Measurements from ENCODE around the gene HMX3.
A peak's percentile ranks its signal among the peaks of the same experiment; 100 is the strongest.

HMX3 gene

DNA sequence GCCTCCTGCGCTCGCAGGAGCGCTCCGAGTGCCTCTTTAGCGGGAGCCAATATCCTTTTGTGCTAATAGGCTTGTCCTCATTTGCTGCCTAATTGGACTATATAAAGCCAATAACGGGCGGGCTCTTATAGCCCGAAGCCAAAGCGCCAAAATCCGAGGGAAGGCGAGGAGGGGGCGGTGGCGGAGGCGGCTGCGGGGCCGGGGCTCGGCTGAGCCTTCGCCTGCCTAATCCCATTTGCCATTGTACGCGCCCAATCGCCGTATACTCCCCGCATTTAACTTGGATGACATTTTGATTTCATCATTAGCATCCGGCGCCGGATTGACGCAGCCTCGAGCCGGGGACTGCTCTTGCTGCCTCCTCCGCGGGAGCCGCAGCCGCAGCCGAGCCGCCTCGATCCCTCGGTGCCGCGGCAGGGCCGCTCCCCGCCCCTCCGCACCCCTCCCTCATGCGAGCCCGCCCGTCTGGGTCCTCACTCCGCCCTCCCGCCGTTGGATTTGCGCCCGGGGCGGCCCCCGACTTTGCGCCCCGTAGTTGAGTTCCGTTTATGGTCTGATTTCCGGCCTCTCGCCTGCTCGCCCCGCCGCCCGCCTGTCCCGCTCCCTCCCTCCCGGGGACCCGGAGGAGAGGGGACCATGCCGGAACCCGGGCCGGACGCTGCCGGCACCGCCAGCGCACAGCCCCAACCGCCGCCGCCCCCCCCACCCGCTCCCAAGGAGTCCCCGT is at the start of gene HMX3:
Gene HMX3, plus strand, starts transcription at position 556 of the 727 bp plus-strand sequence. Its CDS starts 81 bp downstream, at position 637.
- DNase-seq (ENCODE audit: low spot score), result peak; percentile 38

DNA sequence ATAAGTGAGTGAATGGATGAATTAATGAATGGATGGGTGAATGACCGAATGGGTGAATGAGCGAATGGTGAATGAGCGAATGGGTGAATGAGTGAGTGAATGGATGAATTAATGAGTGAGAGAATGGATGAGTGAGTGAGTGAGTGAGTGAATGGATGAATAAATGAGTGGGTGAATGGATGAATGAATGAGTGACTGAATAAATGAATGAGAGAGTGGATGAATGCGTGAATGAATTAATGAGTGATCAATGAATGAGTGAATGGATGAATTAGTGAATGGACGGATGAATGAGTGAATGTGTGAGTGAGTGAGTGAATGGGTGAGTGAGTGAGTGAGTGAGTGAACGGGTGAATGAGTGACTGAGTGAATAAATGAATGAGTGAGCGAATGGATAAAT is 49.5 kb upstream of the HMX3 start:
- no peak for DNase-seq (ENCODE audit: low spot score)

DNA sequence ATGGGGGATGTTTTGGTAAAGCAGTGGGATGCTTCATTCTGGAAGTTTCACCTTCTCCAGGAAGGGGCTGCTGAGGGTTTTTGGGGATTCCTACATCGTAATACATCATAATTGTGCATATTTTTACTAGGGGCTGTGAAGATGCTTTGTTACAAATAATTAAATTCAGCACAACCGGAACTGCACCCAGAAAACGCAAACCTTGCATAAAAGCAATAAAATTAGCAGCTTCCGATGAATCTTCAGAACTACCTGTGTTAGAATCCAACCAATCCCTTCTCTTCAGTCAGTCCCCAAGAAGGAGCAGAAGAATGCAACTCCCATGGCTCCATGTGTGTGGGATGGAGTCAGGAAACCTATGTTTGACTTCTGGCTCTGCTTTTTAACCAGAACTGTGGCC is 48.4 kb upstream of the HMX3 start:
- no peak for DNase-seq (ENCODE audit: low spot score)

DNA sequence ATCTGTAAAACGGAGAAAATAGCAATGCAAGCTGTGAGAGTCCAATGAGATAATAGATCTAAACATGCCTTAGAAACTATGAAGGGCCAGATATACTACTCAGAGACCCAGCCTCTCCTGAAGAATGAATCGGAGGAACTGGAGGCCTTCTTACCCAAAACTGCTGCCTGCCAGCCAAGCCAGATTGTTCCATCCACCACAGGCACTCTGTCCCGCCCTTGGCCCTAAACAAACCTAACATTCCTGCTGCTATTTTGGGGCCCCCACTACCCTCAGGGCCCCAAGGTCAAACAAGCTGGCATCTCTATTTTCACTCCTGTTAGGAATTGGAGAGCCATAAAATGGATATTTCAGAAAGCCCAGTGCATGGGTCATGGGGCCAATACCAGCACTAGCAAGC is 48.0 kb upstream of the HMX3 start:
- DNase-seq (ENCODE audit: low spot score), result no peak

DNA sequence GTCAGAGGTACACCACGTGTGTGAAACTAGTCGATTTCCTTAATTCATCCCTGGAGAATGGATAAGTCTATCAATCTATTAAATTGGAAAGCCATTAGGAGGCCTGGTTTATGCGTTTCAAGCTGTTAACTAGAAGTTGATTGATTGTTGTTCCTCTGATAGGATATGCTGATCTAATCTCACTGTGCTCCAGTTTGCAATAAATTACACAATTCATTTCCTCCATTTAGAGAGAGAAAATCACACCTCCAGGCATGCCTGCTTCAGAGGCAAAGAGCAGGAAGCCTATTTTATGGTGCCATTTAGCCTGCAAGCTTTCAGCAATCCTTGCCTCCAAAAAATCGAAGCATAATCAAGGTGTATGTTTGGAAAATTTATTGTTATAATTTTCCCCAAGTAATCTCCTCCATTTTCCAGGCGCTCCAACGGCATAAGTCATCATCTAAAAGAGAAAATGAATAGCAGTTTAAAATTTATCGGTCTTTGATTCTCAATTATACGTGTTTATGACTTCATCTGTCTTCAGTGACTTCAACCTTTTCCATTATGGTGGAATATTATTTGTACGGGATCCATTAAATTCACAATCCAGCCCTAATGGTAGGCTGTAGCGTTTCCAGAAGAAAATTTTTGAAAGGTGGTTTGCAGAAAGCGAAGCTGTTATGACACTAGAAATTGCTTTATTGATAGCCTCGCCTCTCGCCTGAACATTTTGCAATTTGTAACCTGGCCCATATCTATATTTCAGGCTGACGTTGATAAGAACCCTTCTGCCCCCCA is 42.9 kb upstream of the HMX3 start:
- no peak for DNase-seq (ENCODE audit: low spot score)

DNA sequence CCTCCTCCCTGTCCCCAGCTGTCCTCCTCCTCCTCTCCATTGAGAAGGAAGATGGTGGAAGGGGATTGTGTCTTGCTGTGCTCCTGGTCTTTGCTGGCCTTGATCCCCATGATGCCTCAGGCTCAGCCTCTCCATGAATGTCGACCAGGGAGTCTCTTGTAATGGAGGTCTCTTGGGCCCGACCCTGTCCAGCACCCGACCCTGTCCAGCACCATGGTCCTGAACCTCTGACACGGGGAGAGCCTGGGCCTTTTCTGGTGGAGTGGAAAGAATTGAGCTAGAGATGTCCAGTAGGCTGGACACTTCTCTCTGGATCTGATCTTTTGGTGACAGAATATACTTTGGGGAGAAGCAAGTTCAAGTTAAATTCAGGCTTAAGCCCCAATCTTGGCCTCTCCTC is 42.3 kb upstream of the HMX3 start:
- no peak for DNase-seq (ENCODE audit: low spot score)

DNA sequence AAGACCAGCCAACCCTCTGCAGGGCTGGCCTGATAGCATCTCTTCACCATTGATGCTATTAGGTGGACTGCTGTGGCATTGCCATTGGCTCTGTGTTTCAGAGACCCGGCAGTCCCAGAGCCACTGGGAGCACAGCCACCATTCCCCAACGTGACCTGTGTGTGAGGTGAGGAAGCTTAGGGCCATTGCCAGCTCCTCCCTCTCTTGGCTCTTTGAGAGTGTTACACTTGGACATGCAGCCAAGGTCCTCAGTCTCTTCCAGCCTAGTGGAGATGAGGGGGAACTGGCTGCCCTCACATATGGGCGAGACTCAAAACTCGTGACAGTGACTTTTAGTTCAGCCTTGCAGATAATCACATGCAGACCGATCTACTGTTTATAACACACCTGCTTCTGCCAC is 39.3 kb upstream of the HMX3 start:
- DNase-seq (ENCODE audit: low spot score), result no peak

DNA sequence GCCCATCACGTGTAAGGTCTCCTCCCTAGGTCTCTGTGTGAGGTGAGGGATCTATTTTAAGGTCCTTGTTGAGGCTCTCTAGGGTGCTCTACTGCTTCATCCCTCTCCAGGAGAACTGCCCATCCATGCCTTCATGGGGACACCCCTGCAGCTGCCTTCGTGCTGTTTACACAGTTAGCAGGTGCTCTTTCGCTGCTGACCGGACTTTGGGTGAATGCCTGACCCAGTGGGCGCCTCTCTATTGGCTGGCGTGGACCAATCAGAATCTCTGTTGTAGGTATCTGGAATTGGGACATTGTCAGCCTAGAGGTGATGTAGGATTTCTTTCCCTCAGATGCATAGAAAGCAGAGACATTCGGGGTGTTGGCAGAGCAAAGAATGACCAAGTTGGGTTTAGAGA is 38.7 kb upstream of the HMX3 start:
- DNase-seq (ENCODE audit: low spot score), result no peak

DNA sequence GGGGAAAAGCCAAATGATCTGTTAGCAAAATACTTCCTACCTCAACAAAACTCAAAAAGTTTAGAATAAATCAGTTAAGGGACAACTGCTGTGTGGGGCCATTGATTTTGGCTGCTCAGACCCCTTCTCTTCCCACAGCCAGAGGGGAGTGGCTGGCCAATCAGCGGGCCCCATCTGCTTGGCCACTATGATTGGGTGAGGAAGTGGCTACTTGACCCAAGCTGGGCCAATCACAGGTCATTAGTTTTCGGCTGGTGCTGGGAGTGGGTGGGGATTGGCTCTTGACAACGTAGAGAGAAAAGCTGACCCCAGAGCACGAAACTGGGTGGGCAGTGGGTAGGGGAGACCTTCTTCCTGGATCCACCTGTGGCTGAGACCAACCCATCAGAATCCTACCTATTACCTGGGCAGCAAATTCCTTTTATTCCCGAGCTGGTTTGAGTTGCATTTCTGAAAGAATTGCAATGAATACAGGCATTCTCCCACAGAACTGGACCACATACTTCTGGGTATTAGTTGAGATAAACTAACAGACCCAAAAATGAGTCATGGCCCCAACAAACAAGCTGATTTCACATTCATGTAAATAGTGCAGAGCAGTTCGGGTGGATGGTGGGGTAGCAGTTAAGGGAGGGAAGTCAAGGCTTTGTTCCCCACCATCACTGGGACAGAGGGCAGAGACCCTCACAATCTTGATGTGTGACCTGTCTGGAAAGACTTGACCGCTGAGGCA is 35.6 kb upstream of the HMX3 start:
- no peak for DNase-seq (ENCODE audit: low spot score)

DNA sequence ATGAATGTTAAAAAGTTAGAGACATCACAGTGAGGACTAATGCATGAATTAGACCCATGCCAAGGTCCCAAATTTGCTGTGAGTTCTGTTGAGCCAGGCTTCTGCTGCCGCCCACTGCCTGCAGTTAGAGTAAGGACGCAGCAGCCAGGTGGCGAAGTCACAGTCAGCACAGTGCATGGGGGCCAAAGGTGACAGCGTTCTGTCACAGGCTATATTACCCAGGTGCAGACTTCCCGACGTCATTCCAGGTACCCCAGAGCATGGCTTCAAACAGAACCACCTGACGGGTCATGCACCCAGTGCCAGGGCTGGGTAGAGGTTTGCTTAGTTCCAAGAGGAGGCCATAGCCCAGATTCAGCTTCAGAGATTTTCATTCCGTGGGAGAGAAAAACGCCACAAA is 33.9 kb upstream of the HMX3 start:
- no peak for DNase-seq (ENCODE audit: low spot score)

DNA sequence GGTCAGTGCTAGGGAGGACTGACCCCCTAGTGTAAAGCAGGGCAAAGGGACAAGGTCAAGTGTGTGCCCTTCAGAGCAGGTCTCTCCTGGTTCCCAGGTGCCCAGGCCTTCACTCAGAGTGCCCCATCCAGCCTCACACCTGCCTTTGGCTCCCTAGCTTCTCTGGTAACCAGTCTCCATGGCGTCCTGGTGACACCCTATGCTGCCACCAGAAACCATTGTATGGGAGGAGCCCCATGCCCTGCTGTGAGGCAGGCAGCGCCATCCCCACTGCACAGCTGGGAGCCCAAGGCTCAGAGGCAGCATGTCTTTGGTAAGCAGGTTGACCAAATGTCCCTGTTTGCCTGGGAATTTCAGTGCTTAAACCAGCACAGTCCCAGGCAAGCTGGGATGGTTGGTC is 33.1 kb upstream of the HMX3 start:
- DNase-seq (ENCODE audit: low spot score), result no peak

DNA sequence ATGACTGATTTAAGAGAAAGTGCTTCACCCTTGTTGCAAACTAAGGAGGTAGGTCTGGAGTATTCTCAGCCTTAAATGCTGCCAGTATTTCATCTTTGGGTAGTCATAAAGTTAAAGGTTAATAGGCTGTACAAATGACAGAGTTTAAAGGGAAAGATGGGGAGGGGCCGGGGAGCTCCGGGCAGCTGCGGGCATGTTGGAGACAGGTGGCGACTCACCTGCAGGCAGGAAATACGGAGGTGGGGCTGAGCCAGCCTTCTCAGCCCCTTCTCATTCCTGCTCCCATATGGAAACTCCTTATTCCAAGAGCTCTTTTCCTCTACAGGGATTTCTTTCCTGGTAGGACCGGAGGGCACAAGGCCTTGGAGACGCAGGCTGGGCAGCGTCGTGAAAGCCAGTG is 31.8 kb upstream of the HMX3 start:
- no peak for DNase-seq (ENCODE audit: low spot score)

DNA sequence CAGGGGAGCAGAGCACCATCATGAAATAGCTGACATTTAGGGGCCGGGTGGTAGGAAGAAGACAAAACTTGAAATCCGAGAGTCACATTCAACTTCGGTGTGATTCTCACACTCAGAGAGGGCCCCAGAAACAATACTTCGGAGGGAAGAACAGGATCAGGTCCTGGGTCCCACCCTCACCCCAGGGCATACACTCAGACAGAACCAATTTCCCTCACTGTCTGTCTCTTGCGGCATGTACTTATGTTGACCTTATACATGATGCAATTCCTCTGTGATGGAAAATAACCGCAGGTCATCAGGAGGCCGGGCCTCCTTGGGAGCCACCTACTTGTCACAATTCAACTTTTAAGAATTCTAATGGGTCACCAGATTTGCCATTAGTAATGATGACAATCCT is 26.3 kb upstream of the HMX3 start:
- DNase-seq (ENCODE audit: low spot score), result no peak

DNA sequence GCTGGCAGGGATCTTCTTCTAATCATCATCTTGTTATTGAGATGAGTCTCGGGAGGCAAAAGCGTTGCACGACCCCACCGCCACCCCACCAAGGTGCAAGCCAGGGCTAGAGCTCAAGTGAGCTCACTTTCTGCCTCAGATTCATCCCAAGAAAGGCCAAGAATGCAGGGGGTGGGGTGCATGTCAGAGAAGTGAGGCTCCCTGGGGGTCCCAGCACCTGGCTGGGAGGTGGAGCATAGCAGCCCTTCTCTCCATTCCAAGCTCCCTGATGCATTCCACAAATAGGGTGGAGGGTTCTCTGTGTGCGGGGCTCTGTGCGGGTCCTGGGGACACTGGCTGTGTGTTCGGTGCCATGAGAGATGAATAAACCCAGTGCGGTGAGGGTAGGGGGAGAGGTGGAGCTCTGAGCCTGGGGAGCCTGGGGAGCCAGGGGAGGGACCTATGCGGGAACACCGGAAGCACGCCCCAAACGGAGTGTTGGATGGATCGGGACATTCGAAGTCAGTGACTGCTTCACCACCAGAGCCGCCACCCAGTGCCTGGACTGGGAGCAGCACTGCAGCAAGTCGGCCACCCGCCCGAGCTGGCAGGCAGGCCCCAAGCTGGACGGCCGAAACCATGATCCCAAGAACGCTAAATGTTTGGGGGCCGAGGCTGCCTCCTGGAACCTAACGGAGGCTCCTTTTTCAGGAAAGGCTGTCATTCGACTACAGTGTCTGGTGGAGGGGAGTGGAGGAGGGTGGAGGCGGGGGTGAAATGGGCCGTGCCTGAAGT is 17.9 kb upstream of the HMX3 start:
- no peak for DNase-seq (ENCODE audit: low spot score)

DNA sequence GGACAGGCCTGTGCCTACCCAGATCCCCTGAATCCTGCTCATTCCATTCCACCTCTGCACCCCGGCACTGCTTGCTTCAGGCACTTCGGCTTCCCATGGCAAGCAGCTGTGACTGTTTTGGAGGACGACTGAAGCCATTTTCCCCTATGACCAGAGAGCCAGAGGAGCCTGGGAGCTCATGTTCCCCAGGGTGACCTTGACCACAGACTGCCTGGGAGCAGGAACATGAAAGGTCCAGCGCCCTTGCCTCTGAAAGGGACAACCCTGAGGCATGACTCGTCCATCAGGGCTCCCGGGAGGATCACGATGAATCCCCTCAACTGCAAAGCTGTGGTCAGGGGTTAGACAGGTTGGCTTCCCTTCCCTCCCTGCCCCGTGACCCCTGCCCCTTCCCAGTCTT is 16.7 kb upstream of the HMX3 start:
- no peak for DNase-seq (ENCODE audit: low spot score)

DNA sequence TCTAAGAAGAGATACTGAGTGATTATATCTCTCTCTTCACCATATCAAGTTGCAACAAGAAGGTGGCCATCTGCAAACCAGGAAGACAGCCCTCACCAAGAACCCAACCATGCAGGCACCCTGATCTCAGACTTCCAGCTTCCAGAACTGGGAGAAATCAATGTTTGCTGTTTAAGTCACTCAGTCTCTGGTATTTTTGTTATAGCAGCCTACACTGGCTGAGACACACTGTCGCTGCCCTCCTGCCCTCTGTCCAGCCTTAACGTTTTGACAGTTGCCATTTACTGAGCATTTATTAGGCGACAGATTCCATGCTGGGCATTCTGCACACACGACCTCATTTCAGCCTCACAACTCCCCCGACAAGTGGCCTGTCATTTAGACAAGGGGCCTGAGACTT is 9.5 kb upstream of the HMX3 start:
- no peak for DNase-seq (ENCODE audit: low spot score)

DNA sequence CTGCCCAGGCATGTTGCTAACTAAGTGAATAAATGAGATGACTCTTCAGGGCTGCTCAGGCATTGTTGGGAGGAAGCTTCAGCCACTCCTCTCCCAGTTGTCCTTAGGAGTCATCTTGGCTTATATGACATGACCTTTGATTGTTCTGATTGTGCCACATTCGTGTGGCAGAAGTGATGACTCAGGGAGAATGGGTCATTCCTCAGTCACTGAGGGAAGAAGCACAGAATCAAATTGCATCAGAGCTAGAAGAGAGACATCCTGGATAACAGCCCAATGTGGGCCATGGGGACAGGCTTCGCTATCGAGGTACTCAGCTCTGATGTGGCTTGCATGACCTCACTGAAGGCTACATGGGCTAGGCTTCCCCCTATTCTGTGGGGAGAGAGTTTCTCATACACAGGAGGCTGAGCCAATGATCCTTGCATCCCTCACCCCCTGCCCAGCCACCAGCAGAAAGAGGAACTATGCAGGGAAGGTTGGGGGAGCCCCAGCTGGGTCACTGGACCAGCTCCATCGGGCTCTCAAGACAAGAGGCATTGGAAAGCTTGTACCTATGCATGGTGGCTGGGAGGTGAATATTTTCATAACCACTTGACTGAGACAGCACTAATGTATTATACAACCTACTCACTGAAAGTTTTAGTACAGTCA is 6.0 kb upstream of the HMX3 start:
- DNase-seq (ENCODE audit: low spot score), result peak; percentile 76

DNA sequence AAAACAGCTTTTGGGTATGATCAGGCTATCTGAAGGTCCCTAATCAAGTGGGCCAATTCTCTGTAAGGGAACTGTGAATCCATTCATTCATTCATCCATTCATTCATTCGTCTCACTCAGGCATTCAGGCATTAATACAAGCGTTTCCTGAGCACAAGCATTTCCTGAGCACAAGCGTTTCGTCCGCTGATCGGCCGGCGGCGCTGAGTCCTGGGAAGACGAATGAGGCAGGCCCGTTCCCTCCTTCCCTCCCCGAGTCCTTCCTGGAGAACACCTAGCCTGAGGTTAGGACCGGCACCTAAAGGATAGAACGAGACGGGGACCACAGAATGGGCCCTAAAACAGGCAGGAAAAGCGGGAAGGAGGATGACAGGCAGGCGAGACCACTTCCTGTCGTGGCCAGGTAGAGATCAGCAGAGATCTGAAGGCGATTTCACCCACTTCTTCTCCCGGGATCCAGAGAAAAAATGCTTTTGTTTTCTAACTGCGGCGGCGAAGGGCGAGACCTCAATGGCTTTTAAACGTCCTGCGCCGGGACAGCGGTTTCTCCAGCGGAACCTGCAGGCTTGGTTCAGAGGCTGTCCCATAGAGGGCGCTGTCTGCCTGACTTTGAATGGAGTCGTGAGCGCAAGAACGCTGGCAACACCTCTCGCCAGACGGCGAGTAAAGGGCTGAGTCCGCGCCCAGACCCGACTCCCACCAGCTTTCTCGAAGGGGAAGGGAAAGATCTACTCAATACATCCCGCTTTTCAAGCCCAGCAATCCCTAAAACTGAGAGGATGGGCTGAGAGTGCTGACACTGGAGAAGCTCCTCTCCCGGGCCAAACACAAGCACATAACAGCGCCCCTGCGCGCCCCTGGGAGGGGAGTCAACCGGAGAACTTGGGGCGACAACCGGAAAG is 2.9 kb upstream of the HMX3 start:
- DNase-seq (ENCODE audit: low spot score), result peak; percentile 68

DNA sequence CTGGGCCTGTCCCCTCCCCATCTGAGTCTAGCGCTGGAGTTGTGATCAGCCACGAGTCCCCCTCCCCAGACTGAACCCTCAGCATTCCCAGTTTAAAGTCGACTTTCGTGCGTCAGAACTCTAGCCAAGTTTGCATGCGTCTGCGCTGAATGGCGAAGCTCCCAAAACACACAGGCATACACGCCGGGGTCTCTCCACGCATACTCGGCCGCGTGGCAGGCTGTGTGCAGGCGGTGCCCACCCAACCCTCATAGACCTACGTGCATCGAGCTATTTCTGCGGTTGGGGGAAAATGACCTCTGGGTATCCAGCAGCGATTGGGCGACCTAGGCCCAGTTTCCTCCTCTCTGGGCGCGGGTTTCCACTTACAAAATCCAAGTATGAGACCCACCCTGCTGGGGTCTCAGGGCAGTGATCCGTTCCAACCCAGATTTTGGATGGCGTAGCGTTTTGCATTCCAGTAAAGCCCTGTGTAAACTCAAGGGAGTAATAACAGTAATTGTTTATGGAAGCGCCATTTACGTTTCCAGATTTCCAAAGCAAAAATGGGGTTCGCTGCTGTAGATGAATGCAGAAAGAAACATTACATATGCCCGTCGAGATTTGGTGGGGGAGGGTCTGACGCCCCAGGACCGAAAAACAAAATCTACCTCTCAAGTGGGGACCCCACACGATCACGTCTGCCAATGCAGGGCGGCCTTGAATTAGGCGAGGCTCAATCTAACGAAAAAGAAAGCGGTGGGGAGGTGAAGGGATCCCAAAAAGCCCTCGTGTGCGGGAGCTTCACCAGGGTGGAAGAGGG is 2.0 kb upstream of the HMX3 start:
- no peak for DNase-seq (ENCODE audit: low spot score)
